ENCODE results near the gene UBL4A.

The UBL4A gene

DNA sequence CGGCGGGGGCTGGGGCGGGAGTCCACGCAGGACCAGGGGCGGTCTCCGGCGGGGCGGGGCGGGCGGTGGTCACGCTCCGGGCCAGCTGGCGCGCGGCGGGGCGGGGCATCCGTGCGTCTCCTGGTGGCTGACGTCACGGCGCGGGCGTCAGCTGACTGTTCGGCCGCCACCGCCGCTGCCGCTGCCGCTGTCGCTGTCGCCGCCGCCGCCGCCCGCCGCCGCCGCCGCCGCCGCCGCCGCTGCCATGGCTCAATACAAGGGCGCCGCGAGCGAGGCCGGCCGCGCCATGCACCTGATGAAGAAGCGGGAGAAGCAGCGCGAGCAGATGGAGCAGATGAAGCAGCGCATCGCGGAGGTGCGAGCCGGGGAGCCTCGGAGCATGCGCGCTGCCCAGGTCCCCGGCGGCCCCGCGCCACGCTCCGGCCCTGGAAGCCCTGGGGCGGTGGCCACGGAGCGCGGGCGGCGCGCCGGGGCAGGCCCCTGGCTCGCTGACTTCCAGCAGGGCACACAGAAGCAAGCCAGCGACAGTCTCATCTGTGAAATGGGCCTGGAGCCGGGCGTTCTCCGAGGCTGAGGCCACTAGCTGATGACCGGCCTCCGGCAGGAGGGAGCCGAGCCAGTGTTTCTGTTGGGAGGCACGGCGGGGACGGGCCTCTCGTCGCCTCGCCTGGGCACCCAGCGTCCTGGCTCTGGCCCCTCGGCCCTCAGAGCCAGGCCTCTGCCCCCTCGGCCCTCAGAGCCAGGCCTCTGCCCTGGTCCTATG is 42.2 kb downstream of the UBL4A start, which contains the start of gene FAM50A:
Gene FAM50A, plus strand, starts transcription at position 150 of the 763 bp plus-strand sequence. Its CDS starts 95 bp downstream, at position 245.
- intact Hi-C loops (cut with DNase I) = loop anchor here (5.0 kb wide), 1 partner anchor 33 kb away; the partner anchor contains the start of gene LAGE3
- peak; percentile 65 to 96 (median 76) for DNase-seq

DNA sequence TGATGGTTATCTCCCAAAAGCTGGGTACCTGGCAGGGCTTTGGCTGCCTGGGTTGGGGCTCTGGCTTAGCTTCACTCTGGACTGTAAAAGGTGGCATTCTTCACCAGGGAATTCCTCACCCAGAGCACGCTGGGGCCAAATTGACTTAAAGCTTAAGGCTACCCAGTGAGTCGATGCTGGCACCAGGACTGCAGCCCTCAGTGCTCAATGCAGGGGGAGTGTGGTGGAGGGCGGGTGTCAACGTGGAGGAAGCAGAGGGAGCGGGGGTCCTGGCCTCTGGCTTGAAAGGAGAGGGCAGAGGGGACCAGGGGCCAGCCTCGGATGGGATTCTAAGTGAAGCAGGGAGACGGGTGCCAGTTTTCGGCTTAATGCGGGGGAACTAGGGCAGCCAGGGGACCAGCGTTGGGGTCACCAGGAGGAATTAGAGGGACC is 42.9 kb downstream of the UBL4A start:
- DNase-seq = no peak
- intact Hi-C loops (cut with DNase I) = loop anchor here (5.0 kb wide), 1 partner anchor 34 kb away; the partner anchor contains the start of gene LAGE3

GRCh38 chrX:154441984-154442707 is 44.3 kb downstream of the UBL4A start:
- intact Hi-C loops (cut with DNase I) = loop anchor here (5.0 kb wide), 1 partner anchor 35 kb away; the partner anchor contains the start of gene LAGE3
- no peak for DNase-seq

- intact Hi-C loops (cut with DNase I) = loop anchor here (5.0 kb wide), 1 partner anchor 36 kb away; the partner anchor contains the start of gene LAGE3
- no peak for DNase-seq
Observed at GRCh38 chrX:154441564-154441963, 44.9 kb downstream of the UBL4A start.

DNA sequence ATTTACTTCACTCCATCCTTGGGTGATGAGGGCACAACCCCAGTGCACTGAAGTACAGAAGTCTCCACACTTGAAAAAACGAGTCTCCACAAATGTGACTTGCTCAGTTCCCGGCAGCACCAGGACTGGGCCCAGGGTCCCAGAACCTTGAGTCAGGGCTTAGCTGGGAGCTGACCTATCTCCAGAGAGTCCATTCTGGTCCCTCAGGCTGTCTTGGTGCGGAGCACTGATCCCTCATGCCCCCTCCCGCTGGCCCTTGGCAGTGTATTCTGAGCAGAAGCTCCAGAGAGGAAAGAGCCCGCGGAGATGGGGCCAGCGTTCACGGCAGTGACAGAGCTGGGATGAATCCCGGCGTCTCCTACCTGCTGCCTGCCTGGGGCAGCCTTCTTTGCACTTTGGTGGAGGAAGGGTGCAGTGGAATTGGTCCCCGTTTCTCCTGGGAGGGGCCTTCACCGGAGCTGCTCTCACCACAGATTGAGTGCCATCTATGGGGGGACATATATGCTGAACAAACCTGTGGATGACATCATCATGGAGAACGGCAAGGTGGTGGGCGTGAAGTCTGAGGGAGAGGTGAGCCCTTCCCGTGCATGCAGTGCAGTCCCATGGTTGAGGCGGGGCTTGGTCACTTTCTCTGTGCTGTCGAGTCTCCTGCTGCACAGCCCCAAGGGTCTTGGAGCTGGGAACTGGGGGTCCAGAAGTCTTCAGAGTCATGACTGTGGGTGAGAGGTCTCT is 45.6 kb downstream of the UBL4A start:
- DNase-seq = peak in 1 of 10 donors; percentile 68
- intact Hi-C loops (cut with DNase I) = loop anchor here (5.0 kb wide), 1 partner anchor 37 kb away; the partner anchor contains the start of gene LAGE3

- DNase-seq = no peak
- intact Hi-C loops (cut with DNase I) = loop anchor here (5.0 kb wide), 1 partner anchor 37 kb away; the partner anchor contains the start of gene LAGE3
Observed at GRCh38 chrX:154439841-154440240, 46.6 kb downstream of the UBL4A start.

GRCh38 chrX:154437971-154438893 is 48.2 kb downstream of the UBL4A start:
- intact Hi-C loops (cut with DNase I) = loop anchor here (2.0 kb wide), 1 partner anchor 49 kb away; the partner anchor contains the start of gene UBL4A
- peak in 1 of 10 donors; percentile 70 for DNase-seq

DNA sequence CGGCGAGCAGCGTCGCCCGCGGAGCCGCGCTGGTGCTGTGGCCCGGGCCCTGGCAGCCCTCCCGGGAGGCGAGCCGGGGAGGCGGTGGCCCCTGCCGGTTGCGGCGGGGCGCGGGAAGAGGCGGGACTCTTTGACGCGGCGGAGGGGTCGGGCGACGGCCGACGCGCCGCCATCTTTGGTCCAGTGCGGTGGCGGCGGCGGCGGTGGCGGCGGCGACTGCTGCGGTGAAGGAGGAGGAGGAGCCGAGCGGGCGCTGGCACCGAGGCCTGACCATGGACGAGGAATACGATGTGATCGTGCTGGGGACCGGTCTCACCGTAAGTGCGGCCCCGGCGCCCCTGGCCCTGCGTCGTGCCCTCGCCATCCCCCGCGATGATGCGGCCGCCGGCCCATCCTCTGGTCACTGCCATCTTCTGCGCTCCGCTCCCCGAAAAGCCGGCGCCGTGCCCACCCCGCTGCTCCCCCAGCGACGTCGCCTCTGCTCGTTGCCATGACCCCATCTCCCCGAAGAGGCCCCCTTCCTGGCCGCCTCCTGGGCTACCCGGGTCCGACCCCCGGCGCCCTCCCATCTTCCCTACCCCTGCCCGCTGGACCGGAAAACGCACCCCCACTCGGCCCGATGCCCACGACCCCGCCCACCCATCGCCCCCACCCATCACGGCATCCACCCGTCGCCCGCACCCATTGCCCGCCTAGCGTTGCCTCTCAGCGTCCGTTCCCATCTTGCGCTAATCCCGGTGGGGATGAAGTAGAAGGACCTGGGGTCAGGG is 49.2 kb downstream of the UBL4A start, which contains the start of gene GDI1:
Gene GDI1, plus strand, starts transcription at position 172 of the 770 bp plus-strand sequence. Its CDS starts 101 bp downstream, at position 273.
- peak in 4 of 10 donors; percentile 25 to 91 (median 70) for DNase-seq
- intact Hi-C loops (cut with DNase I) = loop anchor here (2.0 kb wide), 1 partner anchor 50 kb away; the partner anchor contains the start of gene UBL4A

DNA sequence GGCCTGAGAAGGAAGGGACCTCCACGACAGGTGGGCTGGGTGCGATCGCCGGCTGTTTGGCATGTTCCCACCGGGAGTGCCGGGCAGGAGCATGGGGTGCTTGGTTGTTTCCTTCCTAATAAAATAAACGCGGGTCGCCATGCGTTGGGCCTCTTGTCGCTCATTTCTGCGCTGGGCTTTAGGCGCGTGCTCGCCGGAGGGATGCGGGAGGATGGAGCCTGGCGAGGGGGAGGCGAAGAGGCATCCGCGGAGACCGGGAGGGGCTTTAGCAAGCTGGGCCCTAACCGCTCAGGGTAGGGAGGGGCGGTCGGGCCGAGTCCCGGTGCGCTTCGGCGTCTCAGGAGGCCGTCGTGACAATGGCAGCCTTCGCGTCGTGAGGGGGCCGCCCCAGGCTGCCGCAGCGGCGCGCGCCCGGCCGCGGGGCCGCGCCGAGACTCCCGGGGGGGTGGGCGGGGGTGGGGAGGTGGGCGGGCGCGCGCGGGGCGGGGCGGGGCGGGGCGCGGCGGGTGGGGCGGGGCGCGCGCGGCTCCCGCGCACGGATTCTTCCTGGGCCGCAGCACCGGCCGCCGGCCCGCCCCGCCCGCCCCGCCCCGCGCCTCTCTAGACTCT is 49.9 kb downstream of the UBL4A start:
- intact Hi-C loops (cut with DNase I) = loop anchor here (2.0 kb wide), 1 partner anchor 50 kb away; the partner anchor contains the start of gene UBL4A
- peak in 2 of 10 donors; percentile 39 to 90 for DNase-seq

DNA sequence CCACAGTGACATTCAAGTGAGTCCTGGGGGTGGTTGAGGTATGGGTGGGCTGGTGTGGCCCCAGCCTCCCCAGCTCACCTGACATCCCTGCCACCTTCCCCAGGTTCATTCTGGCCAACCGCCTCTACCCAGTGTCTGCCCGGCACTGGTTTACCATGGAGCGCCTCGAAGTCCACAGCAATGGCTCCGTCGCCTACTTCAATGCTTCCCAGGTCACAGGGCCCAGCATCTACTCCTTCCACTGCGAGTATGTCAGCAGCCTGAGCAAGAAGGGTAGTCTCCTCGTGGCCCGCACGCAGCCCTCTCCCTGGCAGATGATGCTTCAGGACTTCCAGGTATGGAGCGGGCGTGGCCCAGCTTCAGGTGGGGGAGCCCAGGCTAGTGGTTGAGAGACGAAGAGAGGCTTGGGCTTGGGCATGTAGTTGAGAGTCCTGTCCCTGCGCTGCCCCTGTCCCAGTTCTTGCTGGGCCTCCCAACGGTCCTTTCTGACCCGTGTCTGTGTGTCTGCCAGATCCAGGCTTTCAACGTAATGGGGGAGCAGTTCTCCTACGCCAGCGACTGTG is 51.2 kb downstream of the UBL4A start:
- peak in 1 of 10 donors; percentile 73 for DNase-seq
- intact Hi-C loops (cut with DNase I) = no loop called here

- DNase-seq = no peak
- intact Hi-C loops (cut with DNase I) = no loop called here
Observed at GRCh38 chrX:154434394-154435168, 51.8 kb downstream of the UBL4A start.

Measured in posterior cingulate gyrus (tissue), 11 donors.